NCI-H1930 (cell line): Measurements from ENCODE around the gene FATE1.

Source experiments
- DNase-seq, 2 experiments: peaks; one replicate each; lab custom pipeline; 2025; lab: John Stamatoyannopoulos, UW

FATE1 gene

GRCh38 chrX:151704041-151704663, 11.7 kb upstream of the FATE1 start:
- no peak for DNase-seq

- DNase-seq = no peak
Observed at GRCh38 chrX:151708821-151709220, 7.0 kb upstream of the FATE1 start.

GRCh38 chrX:151710457-151710856, 5.4 kb upstream of the FATE1 start:
- no peak for DNase-seq

- DNase-seq = no peak
Observed at GRCh38 chrX:151711154-151711553, 4.7 kb upstream of the FATE1 start.

- DNase-seq = no peak
Observed at GRCh38 chrX:151711787-151712186, 4.0 kb upstream of the FATE1 start.

- no peak for DNase-seq
Observed at GRCh38 chrX:151712253-151712652, 3.6 kb upstream of the FATE1 start.

GRCh38 chrX:151713849-151714248, 2.0 kb upstream of the FATE1 start:
- peak in 1 of 2 experiments; percentile 7 for DNase-seq

GRCh38 chrX:151714362-151714761, 1.5 kb upstream of the FATE1 start:
- DNase-seq = no peak

- peak in 1 of 2 experiments; percentile 16 for DNase-seq
Observed at GRCh38 chrX:151722241-151722846, 6.5 kb downstream of the FATE1 start.

GRCh38 chrX:151723156-151723760, 7.4 kb downstream of the FATE1 start:
- DNase-seq = no peak

GRCh38 chrX:151724563-151725337, 8.9 kb downstream of the FATE1 start:
- DNase-seq = no peak

- no peak for DNase-seq
Observed at GRCh38 chrX:151725338-151725614, 9.4 kb downstream of the FATE1 start.

GRCh38 chrX:151726751-151727150, 10.9 kb downstream of the FATE1 start:
- no peak for DNase-seq

- no peak for DNase-seq
Observed at GRCh38 chrX:151727346-151727745, 11.5 kb downstream of the FATE1 start.

GRCh38 chrX:151729056-151729725, 13.4 kb downstream of the FATE1 start:
- no peak for DNase-seq

- DNase-seq = no peak
Observed at GRCh38 chrX:151734446-151734845, 18.6 kb downstream of the FATE1 start, which contains the start of gene CNGA2. Gene CNGA2, plus strand, starts transcription at chrX:151734746. Its CDS starts 3,738 bp downstream, at chrX:151738484.

- no peak for DNase-seq
Observed at GRCh38 chrX:151735219-151735618, 19.4 kb downstream of the FATE1 start.

- DNase-seq = no peak
Observed at GRCh38 chrX:151736685-151737084, 20.9 kb downstream of the FATE1 start.

- DNase-seq = no peak
Observed at GRCh38 chrX:151737494-151737893, 21.7 kb downstream of the FATE1 start.

- no peak for DNase-seq
Observed at GRCh38 chrX:151738751-151739150, 22.9 kb downstream of the FATE1 start.

- DNase-seq = no peak
Observed at GRCh38 chrX:151741606-151742005, 25.8 kb downstream of the FATE1 start.

GRCh38 chrX:151742311-151742710, 26.5 kb downstream of the FATE1 start:
- DNase-seq = no peak
